GM13977 (cell line): Measurements from ENCODE around the gene LARGE1.

Source experiments
- DNase-seq: peaks from one replicate; pipeline ENCODE4 v3.0.0; 2012; ENCODE audit warnings: low spot score
- CTCF ChIP-seq: IDR thresholded peaks from 2 replicates; pipeline ENCODE4 v1.5.1; 2012; ENCODE audit warnings: mild to moderate bottlenecking, control low read depth; ENCODE audit not compliant: insufficient read depth; ENCODE audit errors: extremely low read depth, missing control alignments
- in situ Hi-C: fragments of 300-500 bp; cut with MboI; formaldehyde crosslinking; loops from one replicate; pipeline ENCODE4 v1.12.0; 2022; ENCODE audit warnings: low sequenced_read_pairs, low pct_unique_long_range_greater_than_20kb, mixed read lengths, inconsistent platforms; ENCODE audit not compliant: unreplicated experiment

LARGE1 gene

GRCh38 chr22:33625959-33626358 lies 294.3 kb downstream of the LARGE1 start:
- no peak for TF ChIP-seq CTCF
- DNase-seq, result no peak

GRCh38 chr22:33620085-33620484 lies 300.2 kb downstream of the LARGE1 start:
- no peak for TF ChIP-seq CTCF

More at GRCh38 chr22:33625959-33626358, 294.3 kb downstream of the LARGE1 start:
- in situ Hi-C loops, result no loop called here

DNA sequence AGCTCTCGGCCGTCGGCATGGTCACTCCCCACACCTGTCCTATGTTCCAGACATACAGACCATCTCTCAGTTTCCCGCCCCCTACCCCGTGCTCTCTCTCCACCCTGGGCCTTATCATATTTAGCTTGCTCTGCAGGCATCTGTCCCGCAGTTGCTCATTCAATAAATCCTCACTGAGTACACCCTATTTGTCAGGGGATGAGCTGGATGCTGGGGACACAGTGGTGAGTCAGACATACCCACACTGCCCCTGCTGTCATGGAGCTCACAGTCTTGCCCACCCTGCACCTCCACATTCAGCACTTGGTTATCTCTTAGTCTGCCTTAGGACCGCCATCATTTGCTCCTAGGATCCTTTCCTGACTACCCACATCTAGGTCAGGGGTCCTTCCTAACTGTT lies 313.8 kb downstream of the LARGE1 start:
- in situ Hi-C loops, result no loop called here
- no peak for TF ChIP-seq CTCF
- DNase-seq, result no peak

More at GRCh38 chr22:33620085-33620484, 300.2 kb downstream of the LARGE1 start:
- in situ Hi-C loops, result no loop called here
- no peak for DNase-seq

DNA sequence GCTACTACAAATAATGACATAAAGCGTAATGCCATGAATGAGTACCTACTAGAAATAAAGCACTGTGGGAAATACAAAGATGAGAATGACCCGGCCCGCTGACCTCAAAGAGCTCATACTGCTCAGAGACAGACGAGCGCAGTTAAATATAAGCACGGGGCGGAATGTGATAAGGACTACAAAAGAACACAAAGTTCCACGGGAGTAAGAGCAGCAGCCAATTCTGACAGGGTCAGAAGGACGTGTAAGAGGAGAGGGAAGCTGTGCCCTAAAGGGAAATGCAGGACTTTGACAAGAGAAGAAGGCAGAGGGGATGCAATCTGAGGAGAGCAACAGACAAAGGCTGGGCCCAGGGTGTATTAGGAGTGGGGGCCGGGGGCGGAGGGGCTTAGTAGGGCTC lies 314.6 kb downstream of the LARGE1 start:
- TF ChIP-seq CTCF, result no peak
- in situ Hi-C loops, result no loop called here
- no peak for DNase-seq

DNA sequence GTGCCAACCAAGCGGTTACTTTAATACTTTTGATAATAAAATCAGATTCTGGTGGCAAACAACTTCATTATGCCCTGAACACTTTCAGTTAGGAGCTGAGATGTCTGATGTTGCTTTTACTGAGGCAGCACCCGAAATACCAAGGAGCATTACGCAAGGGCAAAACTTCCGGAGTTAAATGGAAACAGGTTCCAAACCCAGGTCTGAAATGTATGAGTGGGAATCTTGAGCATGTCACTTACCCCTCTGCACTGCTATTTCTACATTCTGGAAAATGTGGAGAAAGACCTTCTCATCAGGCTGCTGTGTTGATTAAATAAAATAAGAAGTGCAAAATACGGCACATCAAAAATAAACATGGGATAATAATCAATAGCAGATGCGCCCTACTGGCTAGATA lies 315.1 kb downstream of the LARGE1 start:
- no peak for TF ChIP-seq CTCF
- in situ Hi-C loops, result no loop called here
- no peak for DNase-seq

DNA sequence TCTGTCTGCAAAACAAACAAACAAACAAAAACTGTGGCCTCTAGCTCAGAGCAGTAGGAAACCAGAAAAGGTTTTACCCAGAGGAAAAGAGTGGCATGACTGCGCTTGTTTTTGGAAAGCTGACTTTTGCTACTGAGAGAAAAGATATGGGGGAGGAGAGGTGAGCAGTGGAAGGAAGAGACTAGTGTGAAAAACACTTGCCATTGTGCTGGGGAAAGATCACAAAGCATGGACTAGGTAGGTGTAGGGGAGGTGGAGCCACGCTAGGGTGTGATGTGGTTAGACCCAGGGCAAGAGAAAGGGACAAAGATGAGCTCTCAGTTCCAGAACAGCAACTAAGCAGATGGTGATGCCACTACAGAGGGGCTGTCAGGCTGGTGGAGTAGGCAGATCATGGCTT lies 319.2 kb downstream of the LARGE1 start:
- in situ Hi-C loops, result no loop called here
- no peak for DNase-seq
- no peak for TF ChIP-seq CTCF

- in situ Hi-C loops, result no loop called here
- no peak for DNase-seq
- no peak for TF ChIP-seq CTCF
Observed at GRCh38 chr22:33600595-33600994, 319.7 kb downstream of the LARGE1 start.
